ENCODE measurements around the gene ST3GAL4.

ST3GAL4 gene

GRCh38 chr11:126409620-126409985 is 54.1 kb downstream of the ST3GAL4 start:
- FAIRE-seq, result no peak

DNA sequence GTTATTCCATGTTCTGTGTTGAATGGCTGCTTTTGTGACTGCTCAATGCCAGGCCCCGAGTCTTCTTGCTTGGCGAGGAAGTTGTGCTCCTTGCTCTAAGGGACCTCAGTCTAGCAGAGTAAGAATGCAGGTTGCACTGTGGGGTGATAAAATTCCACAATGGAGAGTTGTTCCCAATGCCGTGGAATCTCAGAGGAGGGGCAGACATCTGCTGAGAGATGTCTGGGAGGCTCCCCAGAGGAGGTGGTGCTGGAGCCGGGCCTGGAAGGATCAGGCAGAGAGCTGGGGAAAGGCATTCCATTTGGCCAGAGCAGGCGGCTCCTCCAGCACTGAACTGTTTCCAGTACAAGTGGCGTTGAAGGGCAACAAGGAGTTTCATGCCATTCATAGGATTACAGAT is 55.2 kb downstream of the ST3GAL4 start:
- FAIRE-seq, result no peak

DNA sequence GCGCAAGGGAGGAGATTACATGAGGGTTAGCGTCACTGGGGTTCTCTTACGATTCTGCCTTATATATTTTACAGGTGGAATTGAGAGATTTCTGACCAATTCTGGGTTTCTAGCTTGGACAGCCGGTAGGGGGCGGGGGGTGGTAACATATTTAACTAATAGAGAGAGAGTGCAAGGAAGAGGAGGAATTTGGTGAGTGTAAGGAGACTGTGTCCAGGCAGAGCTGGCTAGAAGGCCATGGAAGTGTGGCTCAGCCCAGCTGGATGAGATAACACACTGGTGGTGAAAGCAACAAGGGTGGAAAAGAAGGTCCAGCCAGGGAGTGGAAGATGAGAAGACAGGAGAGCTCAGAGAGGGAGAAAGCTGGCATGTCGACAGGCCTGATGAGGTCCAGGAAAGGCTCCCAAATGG is 56.5 kb downstream of the ST3GAL4 start:
- FAIRE-seq, result no peak

- no peak for FAIRE-seq
Measured at GRCh38 chr11:126413426-126413825, 57.9 kb downstream of the ST3GAL4 start.

- FAIRE-seq, result no peak
Measured at GRCh38 chr11:126413843-126414405, 58.4 kb downstream of the ST3GAL4 start.

DNA sequence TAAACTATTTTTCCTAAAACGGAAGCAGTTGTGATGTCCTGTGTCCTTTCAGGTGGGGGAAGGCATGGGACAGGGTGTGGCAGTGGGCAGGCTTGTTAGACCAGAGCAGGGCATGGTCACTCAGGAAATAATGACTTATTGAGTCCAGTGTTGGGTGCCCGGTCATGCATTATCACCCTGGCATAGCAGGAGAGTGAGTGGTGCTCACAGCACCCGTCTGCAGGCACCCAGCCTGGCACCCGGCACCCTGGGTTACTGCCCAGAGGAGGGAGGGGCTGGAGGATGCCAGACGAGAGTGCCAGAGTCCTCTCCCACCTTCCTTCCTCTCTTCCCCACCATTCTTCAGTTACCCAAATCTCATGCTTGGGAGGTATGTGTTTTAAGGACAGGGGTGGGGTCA is 59.1 kb downstream of the ST3GAL4 start:
- no peak for FAIRE-seq

GRCh38 chr11:126415128-126415527 is 59.6 kb downstream of the ST3GAL4 start:
- FAIRE-seq, result no peak

DNA sequence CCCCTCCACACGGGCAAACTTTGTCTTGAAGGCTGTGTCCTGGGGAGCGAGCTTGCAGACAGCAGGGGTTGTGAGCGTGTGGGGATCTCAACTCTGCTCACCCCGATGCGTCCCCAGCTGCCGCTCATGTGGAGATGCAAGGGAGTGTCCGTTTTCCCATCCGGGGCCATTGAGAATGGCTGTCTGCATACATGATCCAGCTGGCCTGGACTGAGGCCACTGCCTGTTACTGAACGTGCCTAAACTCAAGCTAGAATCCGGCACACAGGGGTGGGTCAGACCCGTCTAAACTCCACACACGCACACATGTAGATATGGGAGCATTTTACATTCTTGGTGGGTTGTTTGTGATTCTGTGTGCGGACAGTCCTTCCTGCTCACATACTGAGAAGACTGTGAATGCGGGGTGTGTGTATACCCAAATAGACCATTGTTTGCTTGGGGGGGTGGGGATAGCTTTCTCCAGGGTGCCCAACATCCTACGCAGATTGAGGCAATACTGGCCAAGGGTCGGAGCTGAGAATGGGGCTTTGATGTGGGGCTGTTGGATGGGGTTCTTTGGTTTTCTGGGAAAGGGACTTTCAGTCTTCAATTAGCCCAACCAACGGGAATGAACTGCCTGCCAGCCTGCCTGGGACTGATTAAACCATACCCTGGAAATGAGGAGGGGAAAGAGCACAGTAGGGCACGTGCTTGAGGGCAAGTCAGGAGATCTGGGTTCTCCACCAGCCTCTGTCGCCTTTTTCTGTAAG is 60.4 kb downstream of the ST3GAL4 start:
- no peak for FAIRE-seq

DNA sequence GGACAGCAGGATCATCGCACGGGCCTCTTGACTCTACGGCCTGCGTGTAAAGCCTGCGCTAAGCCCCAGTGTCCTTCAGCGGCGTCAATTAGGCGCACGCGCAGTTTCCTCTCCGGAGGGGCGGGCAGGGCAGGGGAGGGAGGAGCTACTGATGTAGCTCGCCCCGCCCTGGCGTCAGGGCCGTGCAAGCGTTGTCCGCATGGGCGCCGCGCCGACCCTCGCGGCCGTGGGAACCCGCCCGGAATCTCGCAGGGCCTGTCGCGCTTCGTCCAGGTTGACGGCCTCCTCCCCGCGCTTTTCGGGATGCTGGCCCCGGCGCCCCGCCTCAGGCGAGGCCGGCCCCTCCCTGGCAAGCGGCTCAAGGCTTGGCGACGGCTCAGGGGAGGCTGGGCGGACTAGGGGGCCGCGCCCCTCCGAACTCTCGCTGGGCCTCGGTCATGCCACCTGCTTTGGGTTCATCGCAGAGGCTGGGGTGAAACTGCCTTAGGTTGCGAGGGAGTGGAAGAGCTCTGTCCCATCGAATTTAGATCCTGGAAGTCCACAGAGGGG is 61.1 kb downstream of the ST3GAL4 start:
- FAIRE-seq, result no peak

GRCh38 chr11:126417091-126417862 is 61.8 kb downstream of the ST3GAL4 start:
- no peak for FAIRE-seq

- FAIRE-seq, result no peak
Measured at GRCh38 chr11:126418887-126419286, 63.4 kb downstream of the ST3GAL4 start.

DNA sequence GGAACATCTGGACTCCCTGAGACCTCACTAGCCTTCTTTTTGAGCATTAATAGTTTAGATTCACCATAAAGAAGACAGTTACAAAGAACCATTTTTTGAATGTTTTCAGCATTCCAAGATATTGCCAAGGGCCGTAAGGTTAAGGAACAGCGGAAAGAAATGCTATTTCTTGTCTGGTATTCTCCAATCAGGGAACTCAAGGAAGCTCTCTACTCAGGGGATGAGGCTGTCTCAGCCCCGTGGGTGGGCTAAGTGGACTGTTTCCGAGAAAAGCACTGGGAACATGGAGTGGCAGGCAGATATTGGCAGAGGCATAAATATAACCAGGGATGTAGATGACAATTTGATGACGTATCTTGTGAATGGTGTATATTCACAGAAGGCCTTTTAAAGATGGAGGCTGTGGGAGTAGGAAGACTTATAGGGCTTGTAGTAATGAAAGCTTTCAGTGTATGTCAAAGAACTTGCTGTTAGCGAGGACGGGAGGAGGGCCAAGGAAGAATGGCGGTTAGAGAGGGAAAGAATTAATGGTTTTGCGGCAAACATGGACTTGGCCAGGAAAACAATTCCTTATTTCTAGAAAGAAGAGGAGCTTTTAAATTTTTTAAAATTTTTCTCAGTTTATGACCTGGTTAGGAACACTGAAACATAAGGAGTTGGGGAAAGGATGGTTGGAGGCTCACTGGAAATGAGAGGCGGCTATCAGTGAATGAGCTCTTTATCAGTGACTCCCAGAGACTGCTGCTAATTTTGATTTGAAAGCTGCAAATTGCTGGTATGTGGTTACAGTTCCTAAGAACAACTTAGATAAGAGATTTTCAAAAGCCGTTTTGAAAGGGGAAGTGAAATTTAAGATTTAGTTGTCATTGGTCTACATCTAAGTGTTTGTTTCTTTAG is 64.6 kb downstream of the ST3GAL4 start:
- FAIRE-seq, result peak; percentile 39

DNA sequence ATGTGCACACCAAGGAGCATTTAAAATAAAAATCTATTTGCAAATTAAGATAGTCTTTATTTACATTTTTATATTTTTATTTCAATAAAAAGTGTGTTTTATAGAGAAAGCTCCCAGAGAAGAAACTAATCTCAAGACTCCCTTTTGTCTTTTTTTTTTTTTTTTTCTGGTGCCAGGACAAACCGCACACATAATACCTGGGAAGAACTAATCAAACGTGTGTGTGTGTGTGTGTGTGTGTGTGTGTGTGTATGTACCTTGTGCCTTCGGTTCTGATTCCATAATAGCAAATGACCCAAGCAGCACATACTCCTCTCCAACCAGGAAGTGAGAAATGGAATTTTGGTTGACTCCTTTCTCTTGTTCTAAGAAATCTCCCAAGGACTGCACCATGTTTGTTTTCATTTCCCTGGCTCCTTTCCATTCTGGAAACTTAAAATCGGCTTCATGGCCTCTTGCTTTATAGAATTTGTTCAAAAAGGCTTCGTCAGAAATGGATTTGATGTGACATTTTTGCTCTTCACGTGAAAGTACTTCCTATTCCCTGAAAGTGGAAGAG is 65.3 kb downstream of the ST3GAL4 start:
- no peak for FAIRE-seq

DNA sequence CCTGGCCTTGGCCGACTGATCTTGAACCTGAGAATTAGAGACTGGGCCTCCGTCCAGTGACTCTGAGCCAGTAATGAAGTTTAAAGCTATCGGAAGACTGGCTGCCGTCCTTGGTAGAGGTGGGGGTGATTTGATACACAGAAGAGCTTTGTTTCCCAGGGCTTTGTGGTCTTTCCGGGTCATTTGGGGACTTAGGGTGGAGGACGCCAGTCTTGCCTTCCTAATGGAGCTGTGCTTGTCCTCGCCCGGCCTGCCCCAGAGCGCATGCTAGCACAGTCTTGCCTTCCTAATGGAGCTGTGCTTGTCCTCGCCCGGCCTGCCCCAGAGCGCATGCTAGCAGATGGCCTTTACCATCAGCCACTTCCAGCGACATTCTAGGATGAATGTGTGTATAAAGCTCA is 65.8 kb downstream of the ST3GAL4 start:
- FAIRE-seq, result no peak

DNA sequence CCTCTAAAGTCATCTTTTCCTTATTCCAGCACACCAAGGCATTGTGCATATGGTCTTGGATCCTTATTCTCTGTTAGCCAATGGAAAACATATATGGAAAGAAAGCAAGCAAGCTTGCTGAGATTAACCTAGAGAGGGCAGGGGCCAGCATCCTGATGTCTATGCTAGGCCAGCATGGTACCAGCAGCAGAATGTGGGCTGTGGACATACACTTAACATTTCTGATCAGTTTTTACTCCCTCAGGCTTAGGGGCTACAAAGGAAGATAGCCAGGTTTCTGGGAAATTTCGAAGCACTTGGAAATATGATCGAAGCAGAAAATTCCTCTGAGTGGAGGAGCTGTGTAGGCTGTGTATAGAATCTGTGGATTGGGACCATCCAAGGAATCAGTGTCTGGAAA is 67.0 kb downstream of the ST3GAL4 start:
- FAIRE-seq, result no peak

DNA sequence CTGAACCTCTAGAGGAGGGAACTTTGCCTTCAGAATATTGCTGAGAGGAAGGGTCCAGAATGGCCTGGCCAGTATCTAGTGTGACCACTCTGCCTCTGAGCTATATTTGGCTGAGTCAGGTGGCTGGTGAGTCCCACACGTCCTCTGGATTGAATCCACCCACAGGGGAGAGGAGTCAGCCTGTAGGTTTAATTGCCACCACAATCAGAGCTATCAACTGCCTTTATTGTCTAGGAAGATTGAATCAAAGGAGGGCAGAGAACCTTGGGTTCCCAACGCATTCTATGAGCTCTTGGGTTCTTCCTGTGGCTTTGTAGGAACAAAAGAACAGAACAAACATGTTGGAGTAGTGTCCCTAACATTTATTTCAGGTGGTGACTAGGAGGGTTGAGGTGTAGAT is 67.7 kb downstream of the ST3GAL4 start:
- no peak for FAIRE-seq

DNA sequence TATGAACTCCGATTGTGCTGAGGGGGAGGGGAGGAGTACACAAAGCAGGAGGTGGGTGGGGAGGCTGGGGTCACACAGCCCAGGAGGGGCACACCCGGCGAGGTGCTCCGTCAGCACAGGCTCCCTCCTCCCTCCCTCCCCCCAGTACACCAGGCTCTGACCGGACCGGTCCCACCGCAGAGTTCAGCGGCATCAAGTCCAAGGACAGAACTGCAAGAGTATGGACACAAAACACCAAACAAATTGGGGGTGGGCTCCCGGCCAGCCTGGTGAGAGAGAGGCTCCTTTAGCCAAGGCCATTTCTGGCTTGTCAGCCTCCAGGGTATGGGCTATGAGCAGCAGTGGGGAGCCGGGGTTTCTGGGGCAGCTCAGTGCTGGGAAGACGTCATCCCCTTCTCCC is 68.3 kb downstream of the ST3GAL4 start:
- FAIRE-seq, result no peak

DNA sequence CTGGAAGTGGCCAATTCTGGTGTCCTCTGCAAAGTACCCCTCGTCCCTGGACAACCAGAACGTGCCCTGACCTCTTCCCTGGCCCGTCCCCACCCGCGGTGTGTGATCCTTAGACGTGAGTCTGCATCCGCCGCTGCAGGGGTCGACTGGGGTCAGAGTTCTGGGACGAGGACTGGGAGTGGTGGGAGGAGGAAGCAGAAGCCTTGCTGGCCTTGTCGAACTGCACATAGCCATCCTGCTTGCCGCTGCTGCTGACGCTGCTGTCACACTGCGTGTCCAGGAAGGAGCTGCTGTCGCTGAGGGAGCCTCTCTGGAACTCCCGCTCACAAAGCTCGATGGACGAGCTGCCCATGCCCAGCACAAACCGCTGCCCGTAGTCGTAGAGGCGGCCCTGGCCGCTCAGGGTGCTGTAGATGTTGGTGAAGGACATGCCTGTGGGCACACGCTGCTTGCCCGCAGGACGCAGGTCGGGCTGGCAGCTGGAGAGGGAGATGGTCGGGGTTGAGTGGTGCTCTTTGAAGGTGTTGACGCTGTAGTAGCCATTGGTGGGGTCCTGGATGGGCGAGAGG is 69.1 kb downstream of the ST3GAL4 start:
- no peak for FAIRE-seq

- FAIRE-seq, result no peak
Measured at GRCh38 chr11:126426106-126426505, 70.6 kb downstream of the ST3GAL4 start.

GRCh38 chr11:126426820-126427749 is 71.6 kb downstream of the ST3GAL4 start:
- no peak for FAIRE-seq
